ENCODE results near the gene SLC22A16. TPM values are rescaled to one million over a fixed set of nuclear protein-coding genes. Genes with fewer than 3 reads are reported as not detected.
"Not testable (repeated sequence)": the region's sequence is repeated elsewhere in the genome, so short reads cannot be mapped to it uniquely, and the experiment has no call there.

Gene SLC22A16
- total and polyA plus RNA-seq, 5 donors = 0.20 TPM; not detected in 4

GRCh38 chr6:110471726-110472365 lies 4.6 kb downstream of the SLC22A16 start:
- 94% methylated on average over 3 of the region's 3 CpGs for WGBS
- intact Hi-C loops (cut with DNase I) = no loop called here
- no peaks in the 10 kb centered on the region for H3K27me3 ChIP-seq (ENCODE audit: control insufficient read depth, insufficient read depth)
- H3K4me3 ChIP-seq (ENCODE audit: low read length) = no peak overlapping the region
- no peak for ATAC-seq
- H3K4me1 ChIP-seq (ENCODE audit: control insufficient read depth, insufficient read depth, low read length) = no peaks in the 10 kb centered on the region
- H3K27ac ChIP-seq (ENCODE audit: low read length) = no peak overlapping the region
- no peak for DNase-seq
- no peaks in the 10 kb centered on the region for H3K9me3 ChIP-seq (ENCODE audit: control insufficient read depth, low read length)

- no peak for DNase-seq
- no peak for ATAC-seq
Measured at GRCh38 chr6:110468731-110469130, 7.7 kb downstream of the SLC22A16 start.

GRCh38 chr6:110467566-110468140 lies 8.8 kb downstream of the SLC22A16 start:
- WGBS = 70% methylated on average over 1 of the region's 1 CpG
- intact Hi-C loops (cut with DNase I) = no loop called here
- no peak for ATAC-seq
- H3K27ac ChIP-seq (ENCODE audit: low read length) = no peak overlapping the region
- no peaks in the 10 kb centered on the region for H3K4me1 ChIP-seq (ENCODE audit: control insufficient read depth, insufficient read depth, low read length)
- no peak overlapping the region for H3K4me3 ChIP-seq (ENCODE audit: low read length)
- no peak for DNase-seq
- no peaks in the 10 kb centered on the region for H3K9me3 ChIP-seq (ENCODE audit: control insufficient read depth, low read length)
- no peaks in the 10 kb centered on the region for H3K27me3 ChIP-seq (ENCODE audit: control insufficient read depth, insufficient read depth)

More at GRCh38 chr6:110468731-110469130, 7.7 kb downstream of the SLC22A16 start:
- H3K4me3 ChIP-seq (ENCODE audit: low read length) = no peak overlapping the region
- no peaks in the 10 kb centered on the region for H3K9me3 ChIP-seq (ENCODE audit: control insufficient read depth, low read length)
- no peaks in the 10 kb centered on the region for H3K27me3 ChIP-seq (ENCODE audit: control insufficient read depth, insufficient read depth)
- intact Hi-C loops (cut with DNase I) = no loop called here
- no peak overlapping the region for H3K27ac ChIP-seq (ENCODE audit: low read length)
- WGBS = 66% methylated on average over 3 of the region's 3 CpGs
- no peaks in the 10 kb centered on the region for H3K4me1 ChIP-seq (ENCODE audit: control insufficient read depth, insufficient read depth, low read length)

- Histone ChIP-seq H3K27ac (ENCODE audit: low read length) (no peak overlapping the region), H3K4me1 (ENCODE audit: control insufficient read depth, insufficient read depth, low read length) (no peaks in the 10 kb centered on the region), H3K27me3 (ENCODE audit: control insufficient read depth, insufficient read depth) (no peaks in the 10 kb centered on the region), H3K9me3 (ENCODE audit: control insufficient read depth, low read length) (no peaks in the 10 kb centered on the region), H3K4me3 (ENCODE audit: low read length) (no peak overlapping the region)
- no peak for DNase-seq
- WGBS = 70% methylated on average over 2 of the region's 2 CpGs
- no peak for ATAC-seq
- intact Hi-C loops (cut with DNase I) = no loop called here
Measured at GRCh38 chr6:110462884-110463481, 13.4 kb downstream of the SLC22A16 start.

GRCh38 chr6:110461376-110461775 lies 15.0 kb downstream of the SLC22A16 start:
- Histone ChIP-seq H3K4me1 (ENCODE audit: control insufficient read depth, insufficient read depth, low read length) (no peaks in the 10 kb centered on the region), H3K27ac (ENCODE audit: low read length) (no peak overlapping the region), H3K4me3 (ENCODE audit: low read length) (no peak overlapping the region), H3K27me3 (ENCODE audit: control insufficient read depth, insufficient read depth) (no peaks in the 10 kb centered on the region), H3K9me3 (ENCODE audit: control insufficient read depth, low read length) (no peaks in the 10 kb centered on the region)
- peak in 1 of 2 donors; percentile 16 for ATAC-seq
- intact Hi-C loops (cut with DNase I) = no loop called here
- no peak for DNase-seq
- 86% methylated on average over 1 of the region's 1 CpG for WGBS

- ATAC-seq = no peak
- Histone ChIP-seq H3K9me3 (ENCODE audit: control insufficient read depth, low read length) (no peaks in the 10 kb centered on the region), H3K27me3 (ENCODE audit: control insufficient read depth, insufficient read depth) (no peaks in the 10 kb centered on the region), H3K4me3 (ENCODE audit: low read length) (no peak overlapping the region), H3K27ac (ENCODE audit: low read length) (no peak overlapping the region), H3K4me1 (ENCODE audit: control insufficient read depth, insufficient read depth, low read length) (no peaks in the 10 kb centered on the region)
- WGBS = 88% methylated on average over 2 of the region's 2 CpGs
- intact Hi-C loops (cut with DNase I) = no loop called here
- no peak for DNase-seq
Measured at GRCh38 chr6:110459137-110459536, 17.3 kb downstream of the SLC22A16 start.

- ATAC-seq = no peak
- DNase-seq = no peak
- intact Hi-C loops (cut with DNase I) = no loop called here
- 96% methylated on average over 1 of the region's 1 CpG for WGBS
- Histone ChIP-seq H3K27ac (ENCODE audit: low read length) (no peak overlapping the region), H3K4me1 (ENCODE audit: control insufficient read depth, insufficient read depth, low read length) (no peaks in the 10 kb centered on the region), H3K27me3 (ENCODE audit: control insufficient read depth, insufficient read depth) (no peaks in the 10 kb centered on the region), H3K9me3 (ENCODE audit: control insufficient read depth, low read length) (no peaks in the 10 kb centered on the region), H3K4me3 (ENCODE audit: low read length) (no peak overlapping the region)
Measured at GRCh38 chr6:110458476-110458875, 17.9 kb downstream of the SLC22A16 start.

GRCh38 chr6:110457567-110458175 lies 18.7 kb downstream of the SLC22A16 start:
- H3K27ac ChIP-seq (ENCODE audit: low read length); H3K9me3 ChIP-seq (ENCODE audit: control insufficient read depth, low read length); intact Hi-C loops (cut with DNase I); H3K4me1 ChIP-seq (ENCODE audit: control insufficient read depth, insufficient read depth, low read length); H3K27me3 ChIP-seq (ENCODE audit: control insufficient read depth, insufficient read depth); H3K4me3 ChIP-seq (ENCODE audit: low read length); ATAC-seq: not testable (repeated sequence)
- 80% methylated on average over 8 of the region's 8 CpGs for WGBS
- DNase-seq = peak in 1 of 3 donors; percentile 20

- no peak for DNase-seq
- intact Hi-C loops (cut with DNase I) = no loop called here
Measured at GRCh38 chr6:110456694-110457093, 19.7 kb downstream of the SLC22A16 start.

GRCh38 chr6:110449541-110449895 lies 26.9 kb downstream of the SLC22A16 start:
- intact Hi-C loops (cut with DNase I) = no loop called here
- H3K9me3 ChIP-seq (ENCODE audit: control insufficient read depth, low read length) = no peaks in the 10 kb centered on the region
- DNase-seq (no peak), ATAC-seq (no peak)
- H3K27me3 ChIP-seq (ENCODE audit: control insufficient read depth, insufficient read depth) = no peaks in the 10 kb centered on the region
- no peaks in the 10 kb centered on the region for H3K4me1 ChIP-seq (ENCODE audit: control insufficient read depth, insufficient read depth, low read length)
- no peak overlapping the region for H3K4me3 ChIP-seq (ENCODE audit: low read length)
- no peak overlapping the region for H3K27ac ChIP-seq (ENCODE audit: low read length)
- WGBS = 65% methylated on average over 4 of the region's 4 CpGs

More at GRCh38 chr6:110456694-110457093, 19.7 kb downstream of the SLC22A16 start:
- Histone ChIP-seq H3K27ac (ENCODE audit: low read length) (no peak overlapping the region), H3K27me3 (ENCODE audit: control insufficient read depth, insufficient read depth) (no peaks in the 10 kb centered on the region), H3K4me3 (ENCODE audit: low read length) (no peak overlapping the region), H3K4me1 (ENCODE audit: control insufficient read depth, insufficient read depth, low read length) (no peaks in the 10 kb centered on the region), H3K9me3 (ENCODE audit: control insufficient read depth, low read length) (no peaks in the 10 kb centered on the region)
- WGBS = 86% methylated on average over 3 of the region's 3 CpGs
- no peak for ATAC-seq

- DNase-seq = no peak
Measured at GRCh38 chr6:110448846-110449540, 27.4 kb downstream of the SLC22A16 start.

More at GRCh38 chr6:110448846-110449540, 27.4 kb downstream of the SLC22A16 start:
- H3K4me3 ChIP-seq (ENCODE audit: low read length) = no peak overlapping the region
- H3K27me3 ChIP-seq (ENCODE audit: control insufficient read depth, insufficient read depth) = no peaks in the 10 kb centered on the region
- ATAC-seq = no peak
- H3K27ac ChIP-seq (ENCODE audit: low read length) = no peak overlapping the region
- no peaks in the 10 kb centered on the region for H3K4me1 ChIP-seq (ENCODE audit: control insufficient read depth, insufficient read depth, low read length)
- intact Hi-C loops (cut with DNase I) = no loop called here
- 50% methylated on average over 4 of the region's 4 CpGs for WGBS
- no peaks in the 10 kb centered on the region for H3K9me3 ChIP-seq (ENCODE audit: control insufficient read depth, low read length)
